A673 (cell line): Measurements from ENCODE around the gene E2F1. TPM values are rescaled to one million over a fixed set of nuclear protein-coding genes. Genes with fewer than 3 reads are reported as not detected.

Experiments used
- BruUV-seq: library from RNA; stranded (reverse); fragments of 400-500 nt; replicated peaks from 2 replicates; lab custom pipeline; 2021; lab: Mats Ljungman, UMichigan
- CTCF ChIA-PET: fragments of 300-600 bp; sonication (Branson Sonifier 250); formaldehyde crosslinking; loops from one replicate; lab custom pipeline; 2022; ENCODE audit warnings: antibody characterized with exemption; lab: Charles Lee
- POLR2A ChIA-PET: fragments of 300-600 bp; sonication (Branson Sonifier 250); formaldehyde crosslinking; loops from one replicate; lab custom pipeline; 2022; ENCODE audit warnings: antibody characterized with exemption; ENCODE audit not compliant: low non-redundant PET; lab: Charles Lee
- DNase-seq: peaks from one replicate; pipeline ENCODE4 v3.0.0-alpha.2; 2015; ENCODE audit warnings: low spot score
- H3K27ac ChIP-seq: fragments of 200-600 bp; sonication (generic); 2 replicates; pipeline ENCODE4 v1.5.1; 2016; ENCODE audit warnings: mixed run types, low read depth, mild to moderate bottlenecking, mixed read lengths, antibody characterized with exemption, low read length; ENCODE audit not compliant: poor library complexity, severe bottlenecking
- H3K27me3 ChIP-seq: fragments of 200-600 bp; sonication (generic); replicated peaks from 2 replicates; pipeline ENCODE4 v1.6.1; 2017; ENCODE audit warnings: mixed run types, low read depth, mild to moderate bottlenecking, mixed read lengths, antibody characterized with exemption, low read length; ENCODE audit not compliant: insufficient read depth, poor library complexity
- H3K36me3 ChIP-seq: fragments of 200-600 bp; sonication (generic); 2 replicates; pipeline ENCODE4 v1.6.1; 2016; ENCODE audit warnings: mixed run types, mild to moderate bottlenecking, mixed read lengths, antibody characterized with exemption, low read length; ENCODE audit not compliant: insufficient read depth, poor library complexity, severe bottlenecking
- H3K4me1 ChIP-seq: fragments of 200-600 bp; sonication (generic); 2 replicates; pipeline ENCODE4 v1.6.1; 2017; ENCODE audit warnings: mixed run types, mild to moderate bottlenecking, mixed read lengths, antibody characterized with exemption, low read length; ENCODE audit not compliant: insufficient read depth, poor library complexity, severe bottlenecking
- H3K4me3 ChIP-seq: fragments of 200-600 bp; sonication (generic); 2 replicates; pipeline ENCODE4 v1.5.1; 2016; ENCODE audit warnings: low read depth, mixed run types, mild to moderate bottlenecking, mixed read lengths, low read length; ENCODE audit not compliant: poor library complexity, severe bottlenecking
- H3K9me3 ChIP-seq: fragments of 200-600 bp; sonication (generic); 2 replicates; pipeline ENCODE4 v1.6.1; 2016; ENCODE audit warnings: mixed run types, low read depth, mild to moderate bottlenecking, mixed read lengths, antibody characterized with exemption, low read length; ENCODE audit not compliant: poor library complexity, severe bottlenecking
- CTCF ChIP-seq: fragments of 300-800, 200-600 bp; sonication (generic); conservative IDR thresholded peaks from 2 replicates; pipeline ENCODE4 v1.5.1; 2017; ENCODE audit warnings: low read depth, mild to moderate bottlenecking, antibody characterized with exemption, low read length, moderate library complexity, mixed read lengths
- EZH2 ChIP-seq: fragments of 200-600 bp; sonication (generic); IDR thresholded peaks from 2 replicates; pipeline ENCODE4 v1.6.1; 2017; ENCODE audit warnings: borderline replicate concordance, low read depth, mild to moderate bottlenecking, mixed read lengths, antibody characterized with exemption, low read length; ENCODE audit not compliant: poor library complexity, severe bottlenecking
- intact Hi-C: fragments of 100-400 bp; cut with micrococcal nuclease; formaldehyde crosslinking; loops from one replicate; pipeline ENCODE4 v1.10.0; 2022; ENCODE audit not compliant: unreplicated experiment
- total RNA-seq: library from RNA; stranded (reverse); gene quantifications from 2 replicates; pipeline ENCODE4 v1.2.3, GENCODE V29; 2021

E2F1 gene
- total RNA-seq, 1 experiment from 2014 or later, result 86.0 TPM

- no peak for DNase-seq
- POLR2A ChIA-PET, result no interaction called here
- peaks cover 7% of the 10 kb centered on the region for H3K36me3 ChIP-seq
- no peaks in the 10 kb centered on the region for H3K9me3 ChIP-seq
- TF ChIP-seq EZH2 (no peak), CTCF (no peak)
- CTCF ChIA-PET, result no interaction called here
- intact Hi-C loops, result no loop called here
- no peaks in the 10 kb centered on the region for H3K27me3 ChIP-seq
- H3K4me3 ChIP-seq, result no peak overlapping the region
- peaks cover 21% of the 10 kb centered on the region for H3K4me1 ChIP-seq
- BruUV-seq, result no TSS peak
- no peak overlapping the region for H3K27ac ChIP-seq
Observed at GRCh38 chr20:33687370-33687915, 1.3 kb upstream of the E2F1 start.

- Histone ChIP-seq H3K27ac (no peak overlapping the region), H3K27me3 (no peaks in the 10 kb centered on the region), H3K4me3 (peak overlapping the region; percentile 58), H3K36me3 (peaks cover 8% of the 10 kb centered on the region), H3K4me1 (peaks cover 21% of the 10 kb centered on the region), H3K9me3 (no peaks in the 10 kb centered on the region)
- POLR2A ChIA-PET, result no interaction called here
- intact Hi-C loops, result no loop called here
- DNase-seq, result no peak
- BruUV-seq, result no TSS peak
- CTCF ChIA-PET, result no interaction called here
- TF ChIP-seq CTCF (no peak), EZH2 (no peak)
Observed at GRCh38 chr20:33686984-33687366, 790 bp upstream of the E2F1 start.

GRCh38 chr20:33685328-33686099 is 671 bp downstream of the E2F1 start:
- Histone ChIP-seq H3K27ac (peak overlapping the region; percentile 79), H3K4me3 (peak overlapping the region; percentile 58), H3K36me3 (peaks cover 8% of the 10 kb centered on the region), H3K9me3 (no peaks in the 10 kb centered on the region), H3K27me3 (no peaks in the 10 kb centered on the region), H3K4me1 (peaks cover 21% of the 10 kb centered on the region)
- CTCF ChIA-PET, result interaction anchor here (1.3 kb wide), 1 partner anchor 35 kb away, joined by 3 read pairs; no protein-coding TSS in a partner anchor
- TF ChIP-seq EZH2 (no peak), CTCF (no peak)
- peak; percentile 62 for DNase-seq
- no TSS peak for BruUV-seq
- POLR2A ChIA-PET, result interaction anchor here (0.7 to 1.3 kb wide), 2 partner anchors 13 to 184 kb away, joined by 6 read pairs; no protein-coding TSS in a partner anchor
- intact Hi-C loops, result no loop called here
